ENCODE results near the gene HOXA7.

Gene HOXA7

GRCh38 chr7:27147199-27148030 lies 9.1 kb downstream of the HOXA7 start, which contains the start of gene HOXA6:
Gene HOXA6, minus strand, starts transcription at chr7:27147774. Its CDS starts 25 bp downstream, at chr7:27147749.
- no peak for DNase-seq (ENCODE audit: low spot score)

GRCh38 chr7:27146491-27147198 lies 9.8 kb downstream of the HOXA7 start:
- DNase-seq (ENCODE audit: low spot score): no peak

- no peak for DNase-seq (ENCODE audit: low spot score)
Measured at GRCh38 chr7:27145914-27146412, 10.5 kb downstream of the HOXA7 start.

DNA sequence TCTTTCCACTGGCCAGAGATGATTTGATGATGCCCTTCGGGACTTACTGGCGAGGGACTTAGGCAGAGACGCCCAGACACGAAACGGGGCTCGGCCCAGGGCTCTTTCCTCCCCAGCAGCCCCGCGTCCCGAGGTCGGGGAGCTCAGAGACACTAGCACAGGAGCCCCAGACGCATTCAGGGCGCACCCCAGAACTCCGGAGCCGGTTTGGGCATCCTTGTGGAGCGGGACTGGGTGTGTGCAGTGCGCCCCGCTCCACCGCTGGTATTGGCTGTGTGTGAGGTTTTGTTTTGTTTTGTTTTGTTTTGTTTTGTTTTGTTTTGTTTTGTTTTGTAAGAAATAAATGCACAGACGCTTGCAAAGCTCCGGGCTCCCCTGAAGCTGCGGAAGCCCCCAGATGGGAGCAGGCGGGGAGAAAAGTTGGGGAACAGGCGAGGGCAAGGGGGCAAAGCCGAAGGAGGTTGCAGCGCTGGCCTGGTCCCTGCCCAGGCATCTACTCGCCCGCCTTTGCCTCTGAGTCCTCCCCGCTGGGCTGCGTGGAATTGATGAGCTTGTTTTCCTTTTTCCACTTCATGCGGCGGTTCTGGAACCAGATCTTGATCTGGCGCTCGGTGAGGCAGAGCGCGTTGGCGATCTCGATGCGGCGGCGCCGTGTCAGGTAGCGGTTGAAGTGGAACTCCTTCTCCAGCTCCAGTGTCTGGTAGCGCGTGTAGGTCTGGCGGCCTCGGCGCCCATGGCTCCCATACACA lies 11.1 kb downstream of the HOXA7 start:
- DNase-seq (ENCODE audit: low spot score): no peak

DNA sequence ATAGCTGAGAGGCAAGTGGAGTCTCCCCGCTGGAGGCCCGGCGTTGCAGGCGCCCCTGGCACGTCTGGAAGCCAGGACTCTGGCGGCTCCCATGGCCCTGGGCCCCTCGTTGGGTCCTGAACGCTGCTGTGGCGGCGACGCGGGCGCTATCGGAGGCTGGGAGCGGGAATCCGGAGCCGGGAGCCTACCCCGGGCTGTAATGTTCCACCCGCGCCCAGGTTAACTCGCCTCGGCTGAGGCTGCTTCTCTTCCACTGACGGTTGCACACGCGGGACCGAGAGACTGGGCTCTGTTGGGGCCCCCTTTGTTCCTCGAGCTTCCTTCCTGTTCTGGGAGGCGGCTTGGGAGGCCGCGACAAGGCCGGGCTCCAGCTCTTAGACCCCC lies 11.7 kb downstream of the HOXA7 start:
- DNase-seq (ENCODE audit: low spot score): no peak

DNA sequence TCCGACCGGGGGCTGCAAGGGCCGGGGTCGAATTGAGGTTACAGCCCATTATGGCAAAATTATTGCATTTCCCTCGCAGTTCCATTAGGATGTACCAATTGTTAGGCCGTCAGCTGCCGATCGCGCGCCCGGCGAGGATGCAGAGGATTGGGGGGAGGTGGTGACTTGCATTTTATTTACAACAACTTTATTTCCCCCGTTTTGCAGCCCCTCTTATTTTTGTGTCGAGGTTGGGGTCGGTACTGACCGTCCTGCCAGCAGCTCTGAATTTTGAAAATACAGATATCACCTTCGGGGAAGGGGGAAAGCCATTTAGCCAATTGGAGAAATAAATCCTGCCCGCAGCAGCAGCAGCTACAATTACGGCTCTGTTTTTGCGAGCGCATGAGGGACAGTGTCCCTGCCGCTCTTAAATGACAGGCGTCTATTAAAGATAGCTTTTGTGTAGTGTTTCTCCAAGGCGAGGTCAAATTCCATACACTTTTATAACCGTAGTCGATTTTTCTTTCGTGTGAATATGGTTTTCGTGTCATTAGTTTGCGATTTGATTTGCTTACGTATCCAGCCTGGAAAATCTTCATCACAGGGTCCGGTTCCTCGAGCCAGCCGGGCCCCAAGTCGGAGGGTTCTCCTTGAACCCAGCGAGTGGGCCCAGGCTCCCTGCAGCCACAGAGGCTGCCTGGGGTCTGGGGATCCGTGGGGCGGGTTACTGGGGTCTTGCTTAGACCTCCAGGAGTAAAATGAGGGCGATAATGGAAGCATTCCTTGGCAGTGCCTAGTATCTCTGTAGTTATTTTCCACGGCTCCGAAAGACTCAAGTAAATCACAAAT lies 12.3 kb downstream of the HOXA7 start:
- DNase-seq (ENCODE audit: low spot score): no peak

GRCh38 chr7:27143023-27143949 lies 13.2 kb downstream of the HOXA7 start, which contains the start of gene HOXA5:
Gene HOXA5, minus strand, starts transcription at chr7:27143681. Its CDS starts 74 bp downstream, at chr7:27143607.
- no peak for DNase-seq (ENCODE audit: low spot score)

- no peak for DNase-seq (ENCODE audit: low spot score)
Measured at GRCh38 chr7:27142580-27143022, 13.9 kb downstream of the HOXA7 start.

- DNase-seq (ENCODE audit: low spot score): no peak
Measured at GRCh38 chr7:27141923-27142579, 14.4 kb downstream of the HOXA7 start.

DNA sequence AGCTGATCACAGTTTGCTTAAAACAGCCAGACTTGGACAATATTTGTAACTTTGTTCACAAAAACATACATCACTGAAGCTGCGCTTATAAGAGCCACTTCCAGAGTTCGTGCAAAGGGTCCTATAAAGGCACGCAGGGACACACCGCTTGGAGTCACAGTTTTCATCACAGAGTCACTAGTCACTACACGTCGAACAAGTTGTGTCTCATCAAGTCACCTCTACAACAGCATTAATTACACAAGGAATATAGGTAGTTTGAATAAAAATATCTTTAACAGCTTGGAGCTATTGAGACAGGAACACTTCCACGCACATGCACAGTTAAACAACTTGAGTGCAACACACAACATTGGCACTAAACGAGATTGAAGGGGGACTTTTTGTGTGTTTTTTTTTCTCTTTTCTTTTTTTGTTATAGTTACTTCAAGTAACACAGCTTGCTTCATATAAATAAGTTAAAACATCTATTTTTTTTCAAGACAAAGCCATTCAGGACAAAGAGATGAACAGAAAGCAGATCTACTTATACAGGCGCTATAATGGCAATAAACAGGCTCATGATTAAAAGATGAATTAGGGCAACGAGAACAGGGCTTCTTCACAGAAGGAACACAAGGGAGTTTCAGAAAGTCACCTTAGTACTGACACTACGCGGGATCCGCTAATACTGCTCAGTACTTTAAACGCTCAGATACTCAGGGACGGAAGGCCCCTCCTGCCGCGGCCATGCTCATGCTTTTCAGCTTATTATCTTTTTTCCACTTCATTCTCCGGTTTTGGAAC lies 15.1 kb downstream of the HOXA7 start:
- DNase-seq (ENCODE audit: low spot score): no peak

DNA sequence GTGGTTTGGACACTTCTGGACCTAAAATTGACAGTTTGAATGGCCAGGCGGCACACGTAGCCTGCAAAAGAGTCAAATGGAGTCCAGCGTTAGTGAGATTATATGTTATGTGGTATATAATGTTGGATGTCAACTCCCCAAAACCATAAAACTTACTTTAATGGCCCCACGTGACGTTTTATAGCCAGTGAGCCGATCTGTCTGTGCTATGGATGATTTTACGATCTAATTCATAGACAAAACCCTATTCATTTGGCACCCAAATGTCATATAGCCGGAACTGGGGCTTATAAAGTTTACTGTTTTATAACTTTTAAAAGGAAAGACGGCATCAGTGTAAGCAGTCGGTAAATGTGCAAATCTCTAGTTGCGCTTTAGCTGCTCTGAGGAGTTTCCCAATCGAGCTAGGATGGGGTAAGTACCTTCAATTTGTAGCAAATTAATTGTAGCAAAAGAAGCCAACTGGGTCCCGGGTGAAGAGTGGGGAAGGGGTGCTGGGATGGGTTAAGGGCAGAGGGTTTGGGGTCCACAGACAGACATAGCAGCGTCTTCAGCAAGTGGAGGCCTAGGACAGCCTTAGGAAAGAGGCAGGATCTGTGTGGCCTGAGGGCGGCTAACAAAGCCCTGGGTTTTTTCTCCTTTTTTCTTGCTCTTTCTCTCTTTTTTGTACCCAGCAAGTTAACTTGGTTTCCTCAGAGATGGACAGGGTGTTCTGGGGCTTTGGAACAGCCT lies 16.2 kb downstream of the HOXA7 start:
- no peak for DNase-seq (ENCODE audit: low spot score)

GRCh38 chr7:27139334-27140125 lies 16.9 kb downstream of the HOXA7 start:
- no peak for DNase-seq (ENCODE audit: low spot score)

DNA sequence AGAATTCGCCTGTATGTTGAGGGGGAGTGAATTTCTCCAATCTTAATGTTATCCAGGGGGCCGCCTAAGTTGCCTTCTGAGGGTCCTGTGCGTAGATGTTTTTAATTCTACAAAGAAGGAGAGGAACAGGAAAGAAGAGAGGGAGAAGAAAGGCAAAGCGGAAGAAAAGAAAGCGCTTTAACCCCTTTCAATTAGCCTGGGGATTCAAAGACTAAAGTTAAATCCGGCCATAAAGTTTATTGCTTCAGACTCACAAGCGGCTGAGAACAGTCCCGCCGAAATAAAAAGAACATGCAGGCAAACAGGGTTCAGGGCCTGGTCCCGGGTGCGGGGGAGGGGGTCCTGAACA lies 17.5 kb downstream of the HOXA7 start:
- no peak for DNase-seq (ENCODE audit: low spot score)

GRCh38 chr7:27138472-27138871 lies 18.0 kb downstream of the HOXA7 start:
- no peak for DNase-seq (ENCODE audit: low spot score)

DNA sequence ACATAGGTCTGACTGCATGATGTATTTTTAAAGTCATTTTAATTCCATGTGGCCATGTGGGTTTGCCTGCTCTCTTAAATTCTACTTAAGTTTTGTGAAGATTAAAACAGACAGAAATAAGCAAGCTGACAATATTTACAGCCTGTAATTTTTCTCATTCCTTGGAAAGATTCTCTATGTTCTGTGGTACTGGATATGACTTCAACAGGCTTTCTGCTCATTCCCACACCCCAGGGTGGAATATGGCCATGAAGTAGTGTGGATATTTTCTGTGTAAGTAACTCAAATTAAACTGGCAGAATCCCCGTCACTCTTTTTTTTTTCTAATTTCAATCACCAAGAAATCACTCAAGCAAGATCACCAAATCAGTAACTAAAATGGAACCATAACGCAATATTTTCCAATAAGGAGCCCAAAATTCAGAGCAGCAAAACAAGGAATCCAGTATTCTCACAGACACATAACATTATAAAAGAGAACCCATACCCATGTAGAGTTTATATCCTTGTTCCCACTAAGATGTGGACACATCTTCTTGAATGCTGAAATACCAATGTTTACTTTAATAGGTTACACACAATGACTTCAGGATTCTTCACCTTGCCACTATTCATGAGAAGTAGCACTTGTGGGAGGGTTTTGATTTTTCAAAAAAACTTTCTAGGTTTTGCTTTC lies 18.7 kb downstream of the HOXA7 start:
- no peak for DNase-seq (ENCODE audit: low spot score)

DNA sequence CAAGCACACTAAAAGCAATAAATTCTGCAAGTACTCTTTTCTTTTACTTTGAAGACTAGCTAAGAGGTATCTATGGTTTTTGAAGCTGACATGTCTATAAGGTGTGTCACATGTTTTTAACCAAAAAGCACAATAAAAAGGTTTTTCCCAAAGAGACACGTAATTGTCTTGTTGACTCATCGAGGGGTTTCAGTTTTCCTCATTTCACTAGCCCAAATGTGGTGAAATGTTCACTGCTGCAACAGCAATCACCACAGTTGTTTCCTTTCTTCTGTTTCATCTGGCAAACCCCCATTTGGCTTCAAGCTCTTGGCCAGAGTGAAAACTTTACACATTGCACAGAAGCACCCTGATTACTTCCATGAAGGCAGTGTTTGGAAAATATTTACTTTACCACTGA lies 22.1 kb downstream of the HOXA7 start:
- no peak for DNase-seq (ENCODE audit: low spot score)

Measured in Ammon's horn (tissue), 1 donor.